Endodermal cell (in vitro differentiated cells): ENCODE data around the gene GCNT4. TPM values are rescaled to one million over a fixed set of nuclear protein-coding genes. Genes with fewer than 3 reads are reported as not detected.

ENCODE experiments used
- DNase-seq: peaks from one replicate; pipeline ENCODE4 v3.0.0-alpha.2; 2017
- H3K27ac ChIP-seq: 2 replicates; pipeline ENCODE4 v1.5.1; 2013; ENCODE audit warnings: mild to moderate bottlenecking, low read depth, low read length, moderate library complexity
- H3K27me3 ChIP-seq: 2 replicates; pipeline ENCODE4 v1.6.1; 2013; ENCODE audit warnings: mild to moderate bottlenecking, low read length, moderate library complexity; ENCODE audit not compliant: insufficient read depth, control insufficient read depth, poor library complexity, severe bottlenecking
- H3K36me3 ChIP-seq: 2 replicates; pipeline ENCODE4 v1.7.0; 2013; ENCODE audit warnings: mild to moderate bottlenecking, low read length, moderate library complexity; ENCODE audit not compliant: control insufficient read depth, insufficient read depth
- H3K4me1 ChIP-seq: one replicate; pipeline ENCODE4 v1.7.0; 2013; ENCODE audit warnings: low read length; ENCODE audit not compliant: control insufficient read depth, insufficient read depth
- H3K4me3 ChIP-seq: 2 replicates; pipeline ENCODE4 v1.5.1; 2013; ENCODE audit warnings: mild to moderate bottlenecking, low read length, moderate library complexity
- H3K9ac ChIP-seq: 2 replicates; pipeline ENCODE4 v1.6.1; 2013; ENCODE audit warnings: mild to moderate bottlenecking, low read length, moderate library complexity; ENCODE audit not compliant: poor library complexity, severe bottlenecking; ENCODE audit errors: extremely low read depth
- H3K9me3 ChIP-seq: 2 replicates; pipeline ENCODE4 v1.6.1; 2013; ENCODE audit warnings: mild to moderate bottlenecking, low read length, moderate library complexity; ENCODE audit not compliant: control insufficient read depth
- H3K27ac Mint-ChIP-seq: 2 replicates; pipeline ENCODE4 v1.8.0; 2020; ENCODE audit warnings: mixed read lengths
- H3K27me3 Mint-ChIP-seq: 2 replicates; pipeline ENCODE4 v1.8.0; 2021; ENCODE audit warnings: mild to moderate bottlenecking, mixed read lengths; ENCODE audit not compliant: insufficient read depth
- H3K36me3 Mint-ChIP-seq: 2 replicates; pipeline ENCODE4 v1.8.0; 2020; ENCODE audit warnings: low read depth, mixed read lengths
- H3K4me1 Mint-ChIP-seq: 2 replicates; pipeline ENCODE4 v1.8.0; 2020; ENCODE audit warnings: mixed read lengths
- H3K4me3 Mint-ChIP-seq: 2 replicates; pipeline ENCODE4 v1.8.0; 2020; ENCODE audit warnings: mild to moderate bottlenecking, moderate library complexity, mixed read lengths
- H3K9me3 Mint-ChIP-seq: 2 replicates; pipeline ENCODE4 v1.8.0; 2020; ENCODE audit warnings: mild to moderate bottlenecking, mixed read lengths
- WGBS, 2 experiments: methylation state at CpG; one replicate each; pipeline versions ENCODE4 v1.1.5 to v1.1.7; 2013; ENCODE audit warnings: missing lambda C conversion rate in 2 of 2, mixed read lengths in 1 of 2; ENCODE audit not compliant: insufficient coverage in 1 of 2, insufficient read length in 1 of 2; 5-methylcytosine and 5-hydroxymethylcytosine counted together
- total RNA-seq, 2 donors: library from RNA; stranded (reverse); fragmentation: NEBNext Ultra II Directional in 1 of 2; extraction: Animal tissue kit (Norgen Biotek cat#: 25700) in 1 of 2; gene quantifications; 2 replicates in 1 of 2; 3 replicates in 1 of 2; pipeline ENCODE4 v1.2.1, GENCODE V29; 2021
- TF ChIP-seq, protein P1 (sequence below): fragments of 200-600 bp; sonication (generic); conservative IDR thresholded peaks from 2 replicates; pipeline ENCODE4 v1.5.0; 2021; ENCODE audit warnings: antibody characterized with exemption, mild to moderate bottlenecking

Gene GCNT4
- total RNA-seq, 2 donors from 2014 or later = 2.5 to 4.2 TPM

DNA sequence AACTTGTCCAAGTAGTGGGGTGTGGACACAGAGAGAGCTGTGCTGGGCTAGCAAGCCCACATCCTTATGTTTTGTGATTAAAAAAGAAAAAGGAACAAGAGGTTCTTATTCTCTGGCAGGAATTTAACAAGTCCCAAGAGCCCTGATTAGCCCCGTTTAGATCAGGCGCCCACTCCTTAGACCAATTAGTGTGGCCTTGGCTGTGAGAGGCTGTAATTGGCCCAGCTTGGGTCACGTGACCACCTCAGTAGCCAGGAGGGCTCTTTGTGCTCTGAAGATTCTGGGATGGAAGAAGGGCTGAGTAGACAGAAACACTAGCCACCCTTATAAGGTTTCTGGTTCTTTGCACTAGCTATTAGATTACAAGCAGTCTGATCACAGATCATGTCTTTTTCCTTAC is 31.1 kb downstream of the GCNT4 start:
- 53 to 81% methylated on average over 2 to 3 of the region's 3 CpGs for WGBS, 2 experiments
- H3K4me1 Mint-ChIP-seq = peaks cover 4% of the 10 kb centered on the region
- DNase-seq = no peak
- Histone ChIP-seq H3K4me3 (no peak overlapping the region), H3K9me3 (no peaks in the 10 kb centered on the region), H3K4me1 (no peaks in the 10 kb centered on the region), H3K27me3 (no peaks in the 10 kb centered on the region), H3K27ac (no peak overlapping the region), H3K36me3 (no peaks in the 10 kb centered on the region), H3K9ac (no peak overlapping the region)
- TF ChIP-seq, protein P1, sequence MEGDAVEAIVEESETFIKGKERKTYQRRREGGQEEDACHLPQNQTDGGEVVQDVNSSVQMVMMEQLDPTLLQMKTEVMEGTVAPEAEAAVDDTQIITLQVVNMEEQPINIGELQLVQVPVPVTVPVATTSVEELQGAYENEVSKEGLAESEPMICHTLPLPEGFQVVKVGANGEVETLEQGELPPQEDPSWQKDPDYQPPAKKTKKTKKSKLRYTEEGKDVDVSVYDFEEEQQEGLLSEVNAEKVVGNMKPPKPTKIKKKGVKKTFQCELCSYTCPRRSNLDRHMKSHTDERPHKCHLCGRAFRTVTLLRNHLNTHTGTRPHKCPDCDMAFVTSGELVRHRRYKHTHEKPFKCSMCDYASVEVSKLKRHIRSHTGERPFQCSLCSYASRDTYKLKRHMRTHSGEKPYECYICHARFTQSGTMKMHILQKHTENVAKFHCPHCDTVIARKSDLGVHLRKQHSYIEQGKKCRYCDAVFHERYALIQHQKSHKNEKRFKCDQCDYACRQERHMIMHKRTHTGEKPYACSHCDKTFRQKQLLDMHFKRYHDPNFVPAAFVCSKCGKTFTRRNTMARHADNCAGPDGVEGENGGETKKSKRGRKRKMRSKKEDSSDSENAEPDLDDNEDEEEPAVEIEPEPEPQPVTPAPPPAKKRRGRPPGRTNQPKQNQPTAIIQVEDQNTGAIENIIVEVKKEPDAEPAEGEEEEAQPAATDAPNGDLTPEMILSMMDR = no peak
- no peak overlapping the region for H3K27ac Mint-ChIP-seq
- no peaks in the 10 kb centered on the region for H3K36me3 Mint-ChIP-seq
- H3K9me3 Mint-ChIP-seq = no peaks in the 10 kb centered on the region
- no peak overlapping the region for H3K4me3 Mint-ChIP-seq
- peaks cover 2% of the 10 kb centered on the region for H3K27me3 Mint-ChIP-seq

DNA sequence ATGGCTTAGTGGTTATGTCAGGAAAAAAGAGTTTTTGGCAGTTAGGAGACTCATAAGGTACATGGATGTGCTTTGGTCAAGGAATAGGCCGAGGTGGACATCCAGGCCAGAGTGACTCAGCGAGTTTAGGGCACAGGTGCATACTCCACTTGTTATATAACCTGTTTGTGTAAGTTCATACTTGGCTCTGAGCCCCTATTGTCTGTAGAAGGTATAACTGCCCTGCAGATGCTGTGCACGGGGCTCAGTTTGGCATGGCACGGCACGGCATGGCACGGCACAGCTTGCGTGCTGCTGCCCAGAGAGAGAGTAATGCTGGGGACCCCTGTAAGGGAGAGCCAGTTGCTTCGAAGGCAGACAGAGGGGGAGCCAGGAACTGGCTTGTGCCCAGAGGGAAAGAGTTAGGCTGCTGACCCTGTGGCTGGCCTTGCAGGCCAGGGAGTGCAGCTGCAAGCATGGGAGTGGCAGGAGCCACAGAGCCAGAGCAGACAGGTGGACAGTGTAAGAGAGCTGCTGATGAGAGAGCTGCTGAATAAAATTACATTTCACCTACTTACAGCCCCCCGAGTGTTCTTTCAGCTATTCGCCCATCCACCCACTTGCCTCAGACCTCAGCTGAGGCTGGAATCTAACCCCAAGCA is 32.2 kb downstream of the GCNT4 start:
- H3K36me3 Mint-ChIP-seq = no peaks in the 10 kb centered on the region
- DNase-seq = no peak
- Histone ChIP-seq H3K4me3 (no peak overlapping the region), H3K27me3 (no peaks in the 10 kb centered on the region), H3K9me3 (no peaks in the 10 kb centered on the region), H3K4me1 (no peaks in the 10 kb centered on the region), H3K27ac (no peak overlapping the region), H3K9ac (no peak overlapping the region), H3K36me3 (no peaks in the 10 kb centered on the region)
- TF ChIP-seq, protein P1 = no peak
- H3K4me1 Mint-ChIP-seq = peaks cover 4% of the 10 kb centered on the region
- H3K27ac Mint-ChIP-seq = no peak overlapping the region
- no peaks in the 10 kb centered on the region for H3K9me3 Mint-ChIP-seq
- no peak overlapping the region for H3K4me3 Mint-ChIP-seq
- WGBS, 2 experiments = 92 to 95% methylated on average over 8 to 10 of the region's 10 CpGs
- peaks cover 2% of the 10 kb centered on the region for H3K27me3 Mint-ChIP-seq

DNA sequence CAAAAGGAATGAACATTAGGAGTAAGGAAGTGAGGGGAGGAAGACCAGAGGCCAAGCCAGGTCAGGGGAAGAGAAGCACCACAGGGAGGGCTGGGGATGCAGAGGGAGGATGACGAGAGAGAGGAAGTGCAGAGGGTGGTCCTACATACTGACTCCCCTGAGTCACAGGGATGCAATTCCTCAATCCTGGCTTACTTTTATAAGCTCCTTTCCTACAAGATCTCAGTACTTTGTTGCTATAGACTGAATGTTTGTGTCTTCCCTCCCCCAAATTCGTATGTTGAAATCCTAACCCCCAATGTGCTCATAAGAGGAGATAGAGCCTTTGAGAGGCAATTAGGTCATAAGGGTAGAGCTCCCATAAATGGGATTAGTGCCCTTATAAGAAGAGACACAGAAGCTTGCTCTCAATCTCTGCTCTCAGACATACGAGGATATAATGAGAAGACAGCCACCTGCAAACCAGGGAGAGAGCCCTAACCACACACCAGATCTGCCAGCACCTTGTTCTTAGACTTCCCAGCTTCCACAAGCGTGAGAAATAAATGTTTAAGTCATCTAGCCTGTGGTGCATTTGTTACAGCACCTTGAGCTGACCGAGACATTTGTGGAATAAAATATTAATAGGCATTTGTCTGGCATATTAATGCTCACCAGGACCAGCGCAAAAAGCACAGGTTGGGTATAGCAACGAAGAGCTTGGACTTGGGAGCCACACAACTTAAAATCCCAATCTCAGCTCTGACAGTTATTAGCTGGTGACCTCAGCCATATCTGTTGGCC is 33.4 kb downstream of the GCNT4 start:
- Histone ChIP-seq H3K9me3 (no peaks in the 10 kb centered on the region), H3K9ac (no peak overlapping the region), H3K27me3 (no peaks in the 10 kb centered on the region), H3K36me3 (no peaks in the 10 kb centered on the region), H3K4me3 (no peak overlapping the region), H3K27ac (no peak overlapping the region), H3K4me1 (no peaks in the 10 kb centered on the region)
- DNase-seq = no peak
- no peaks in the 10 kb centered on the region for H3K9me3 Mint-ChIP-seq
- H3K4me1 Mint-ChIP-seq = no peaks in the 10 kb centered on the region
- H3K4me3 Mint-ChIP-seq = no peak overlapping the region
- TF ChIP-seq, protein P1 = no peak
- WGBS, 2 experiments = 84 to 87% methylated on average over 5 to 7 of the region's 7 CpGs
- H3K27me3 Mint-ChIP-seq = peaks cover 2% of the 10 kb centered on the region
- no peaks in the 10 kb centered on the region for H3K36me3 Mint-ChIP-seq
- H3K27ac Mint-ChIP-seq = no peak overlapping the region
